GM18511 (cell line): ENCODE results near the gene SLCO2A1.
A peak's percentile ranks its signal among the peaks of the same experiment; 100 is the strongest.

Experiments
- ATAC-seq: cut with Tn5 transposase; IDR thresholded peaks from one replicate; pipeline ENCODE4 v1.9.1; 2021; ENCODE audit warnings: mild to moderate bottlenecking, moderate library complexity; ENCODE audit not compliant: unreplicated experiment

The SLCO2A1 gene

GRCh38 chr3:134002306-134002705 is 27.4 kb downstream of the SLCO2A1 start:
- no peak for ATAC-seq

DNA sequence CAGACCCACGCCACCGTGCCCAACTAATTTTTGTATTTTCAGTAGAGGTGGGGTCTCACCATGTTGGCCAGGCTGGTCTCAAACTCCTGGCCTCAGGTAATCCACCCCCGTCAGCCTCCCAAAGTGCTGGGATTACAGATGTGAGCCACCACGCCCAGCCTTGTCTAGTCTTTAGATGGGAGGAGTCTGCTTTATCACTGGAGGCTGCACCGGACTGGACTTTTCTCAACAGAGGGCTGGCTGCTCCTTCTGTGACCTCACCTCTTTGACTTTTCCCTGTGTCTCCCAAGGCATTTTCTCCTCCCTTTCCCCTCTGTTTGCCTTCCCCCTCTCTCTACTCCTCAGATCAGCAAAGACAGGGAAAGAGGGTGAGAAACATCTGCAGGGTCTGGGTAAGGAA is 28.5 kb downstream of the SLCO2A1 start:
- no peak for ATAC-seq

GRCh38 chr3:133999891-134000685 is 29.6 kb downstream of the SLCO2A1 start:
- no peak for ATAC-seq

DNA sequence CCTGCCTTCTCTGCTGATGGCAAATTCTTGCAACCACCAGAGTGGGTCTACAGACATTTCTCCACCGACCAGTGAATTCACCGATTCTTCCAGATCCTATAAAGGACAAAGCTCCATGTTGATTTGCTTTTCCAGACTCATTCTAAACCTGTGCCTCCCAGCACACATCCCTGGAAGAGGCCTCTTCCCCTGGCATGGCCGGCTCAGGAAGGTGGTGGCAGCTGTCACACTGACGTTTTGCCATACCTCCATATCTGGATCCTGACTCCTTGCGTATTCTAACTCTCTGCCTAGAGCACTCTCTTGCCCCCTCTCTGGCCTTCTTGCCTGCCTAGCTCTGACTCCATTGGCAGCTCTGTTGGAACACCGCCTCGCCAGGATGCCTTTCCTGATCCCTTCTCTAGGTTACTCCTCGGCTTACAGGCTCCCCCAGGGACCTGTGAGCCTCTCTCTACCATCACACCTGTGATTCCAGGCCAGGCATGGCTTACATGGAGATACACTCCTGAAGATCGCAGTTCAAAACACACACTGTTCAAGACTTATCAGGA is 31.0 kb downstream of the SLCO2A1 start:
- no peak for ATAC-seq

GRCh38 chr3:133997871-133998635 is 31.7 kb downstream of the SLCO2A1 start:
- ATAC-seq = no peak

DNA sequence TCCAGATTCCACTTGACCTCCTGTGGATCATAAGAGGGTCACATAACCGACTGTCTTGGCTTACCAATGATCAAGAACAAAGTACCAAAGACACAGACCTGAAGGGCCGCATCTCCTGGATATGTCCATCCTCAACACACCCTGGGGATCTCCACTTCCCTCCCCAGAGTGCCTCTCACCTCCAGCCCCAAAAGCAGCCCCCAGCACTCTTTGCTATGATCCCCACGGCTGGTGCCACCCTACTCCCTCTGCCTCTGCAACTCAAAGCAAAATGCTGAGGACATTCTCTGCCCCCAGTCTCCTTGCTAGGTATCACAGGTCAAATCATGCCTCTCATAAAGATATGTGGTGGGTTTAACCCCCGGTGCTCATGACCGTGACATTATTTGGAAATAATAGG is 32.7 kb downstream of the SLCO2A1 start:
- no peak for ATAC-seq

- no peak for ATAC-seq
These were observed 33.5 kb downstream of the SLCO2A1 start for GRCh38 chr3:133996251-133996661.

DNA sequence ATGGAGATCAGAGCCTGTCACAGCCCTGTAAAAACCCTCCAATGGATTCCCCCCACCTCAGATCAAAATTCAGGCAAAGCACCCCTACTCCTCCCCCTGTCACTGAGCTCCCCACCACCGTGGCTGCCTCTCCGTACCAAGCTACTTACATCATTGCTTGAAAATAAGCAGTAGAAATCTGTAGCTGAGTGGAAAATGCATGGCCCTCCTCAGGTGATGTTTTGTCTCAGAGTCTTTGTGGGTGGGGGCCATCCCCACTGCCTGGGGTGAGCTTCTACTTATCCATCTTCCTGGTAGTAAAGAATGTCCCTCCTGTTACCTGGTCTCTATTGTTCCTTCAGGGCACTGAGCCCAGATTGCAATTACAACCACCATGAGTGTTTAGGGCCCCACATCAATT is 34.5 kb downstream of the SLCO2A1 start:
- ATAC-seq = no peak

DNA sequence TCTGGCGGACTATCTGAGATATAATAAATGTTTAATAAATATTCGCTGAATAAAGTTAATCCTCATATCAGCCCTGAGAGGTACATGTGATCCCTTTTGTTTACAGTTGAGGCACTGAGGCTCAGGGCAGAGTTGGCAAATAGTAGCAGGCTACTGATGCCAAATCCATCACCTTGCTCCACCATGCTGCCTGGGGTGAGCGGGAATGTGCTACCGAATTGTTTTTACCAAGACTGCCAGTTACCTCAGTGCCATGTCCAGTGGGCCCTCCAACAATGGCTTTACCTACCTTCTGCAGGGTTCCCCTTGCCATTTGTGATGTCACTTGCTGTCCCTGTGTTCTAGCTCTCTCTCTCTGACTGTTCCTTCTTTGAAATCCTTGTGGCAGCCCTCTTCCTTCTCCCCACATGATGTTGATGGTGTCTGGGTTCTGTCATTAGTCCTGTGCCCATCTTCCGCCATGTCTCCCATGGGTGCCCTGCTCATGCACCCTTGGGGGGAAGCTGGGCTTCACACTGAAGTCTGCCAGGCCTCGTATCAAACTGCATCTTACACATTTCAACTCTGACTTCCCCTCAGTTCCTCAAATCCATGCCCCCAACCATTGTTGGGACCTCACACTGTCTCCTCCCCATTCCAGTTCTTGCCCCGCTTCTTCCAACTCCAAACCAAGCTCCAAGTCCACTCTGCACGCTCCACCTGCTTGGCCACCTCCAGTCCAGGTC is 35.4 kb downstream of the SLCO2A1 start:
- no peak for ATAC-seq

- no peak for ATAC-seq
These were observed 36.6 kb downstream of the SLCO2A1 start for GRCh38 chr3:133992951-133993620.

GRCh38 chr3:133992381-133992780 is 37.3 kb downstream of the SLCO2A1 start:
- ATAC-seq = no peak

DNA sequence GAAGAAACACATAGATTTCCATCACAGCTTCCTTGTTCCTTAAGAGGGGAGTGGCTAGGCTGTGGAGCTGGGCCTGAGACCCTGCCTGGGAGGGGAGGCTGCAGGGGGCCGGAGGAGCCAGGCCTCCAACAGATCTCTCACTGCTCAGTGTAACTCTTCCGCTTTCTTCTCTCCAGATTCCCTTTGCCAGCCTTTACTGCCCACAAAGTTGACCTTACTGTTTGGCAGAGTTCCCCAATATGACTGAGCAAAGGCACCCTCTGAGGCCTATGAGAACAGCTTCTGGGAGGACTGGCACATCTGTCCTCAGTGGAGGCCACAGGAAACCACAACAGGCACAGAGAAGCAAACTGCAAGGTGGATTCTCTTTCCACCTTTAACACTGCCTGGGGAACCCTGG is 38.1 kb downstream of the SLCO2A1 start:
- ATAC-seq = no peak

- no peak for ATAC-seq
These were observed 38.5 kb downstream of the SLCO2A1 start for GRCh38 chr3:133991209-133991608.

- ATAC-seq = no peak
These were observed 39.6 kb downstream of the SLCO2A1 start for GRCh38 chr3:133989936-133990702.

GRCh38 chr3:133988631-133989161 is 41.0 kb downstream of the SLCO2A1 start:
- no peak for ATAC-seq

DNA sequence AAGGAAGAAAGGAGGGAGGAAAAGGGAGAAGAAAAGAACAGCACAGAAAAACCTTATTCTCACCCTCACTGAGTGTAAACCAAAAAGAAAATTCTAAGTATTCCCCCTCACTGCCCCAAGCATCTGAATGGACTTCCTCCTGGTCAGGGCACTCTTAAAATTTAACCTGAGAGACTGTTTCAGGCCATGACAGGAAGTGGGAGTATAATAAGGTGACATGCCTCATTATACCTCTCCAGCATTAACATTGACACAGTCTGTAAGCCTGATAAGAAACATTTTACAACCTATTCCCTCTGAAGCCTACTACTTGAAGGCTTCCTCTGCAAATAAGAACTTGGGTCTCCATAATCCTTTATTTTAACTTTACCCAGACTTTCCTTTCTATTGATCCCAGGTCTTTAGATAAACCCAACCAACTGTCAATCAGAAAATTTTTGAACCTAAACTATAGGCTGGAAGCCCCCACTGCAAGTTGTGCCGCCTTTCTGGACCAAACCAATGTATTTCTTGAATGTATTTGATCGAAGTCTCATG is 41.7 kb downstream of the SLCO2A1 start:
- ATAC-seq = peak; percentile 60

- ATAC-seq = no peak
These were observed 42.6 kb downstream of the SLCO2A1 start for GRCh38 chr3:133987136-133987535.

- ATAC-seq = no peak
These were observed 43.4 kb downstream of the SLCO2A1 start for GRCh38 chr3:133986311-133986710.

GRCh38 chr3:133984975-133985374 is 44.8 kb downstream of the SLCO2A1 start:
- ATAC-seq = no peak
